ENCODE data around the gene MUCL1. TPM values are rescaled to one million over a fixed set of nuclear protein-coding genes. Genes with fewer than 3 reads are reported as not detected.
"Not testable (repeated sequence)": the region's sequence is repeated elsewhere in the genome, so short reads cannot be mapped to it uniquely, and the experiment has no call there.

Gene MUCL1, protein sequence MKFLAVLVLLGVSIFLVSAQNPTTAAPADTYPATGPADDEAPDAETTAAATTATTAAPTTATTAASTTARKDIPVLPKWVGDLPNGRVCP
- total RNA-seq = not detected

GRCh38 chr12:54853933-54854538, at the start of gene MUCL1:
Gene MUCL1 (plus strand): TSS chr12:54854516. CDS start chr12:54854583, 67 bp downstream.
- DNase-seq = no peak

DNA sequence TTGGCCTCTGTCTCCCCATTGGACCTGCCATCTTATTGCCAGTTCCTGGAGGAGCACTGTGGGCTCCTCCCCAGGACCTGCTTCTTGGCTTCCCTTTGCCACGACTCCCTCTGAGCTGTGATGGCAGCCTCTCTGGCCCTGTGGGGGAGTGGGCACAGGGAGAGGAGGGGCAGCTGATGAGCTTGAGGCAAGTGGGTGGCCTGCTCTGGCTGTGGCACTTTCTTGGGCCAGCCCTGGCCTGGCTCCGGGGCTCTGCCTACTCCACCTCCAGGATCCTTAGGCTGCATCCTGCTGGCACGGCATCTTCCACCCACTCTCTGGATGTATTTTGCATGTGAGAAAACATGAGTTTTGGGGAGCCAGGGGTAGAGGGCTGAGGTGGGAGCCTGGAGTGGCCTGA, 32.6 kb upstream of the MUCL1 start:
- DNase-seq = no peak

DNA sequence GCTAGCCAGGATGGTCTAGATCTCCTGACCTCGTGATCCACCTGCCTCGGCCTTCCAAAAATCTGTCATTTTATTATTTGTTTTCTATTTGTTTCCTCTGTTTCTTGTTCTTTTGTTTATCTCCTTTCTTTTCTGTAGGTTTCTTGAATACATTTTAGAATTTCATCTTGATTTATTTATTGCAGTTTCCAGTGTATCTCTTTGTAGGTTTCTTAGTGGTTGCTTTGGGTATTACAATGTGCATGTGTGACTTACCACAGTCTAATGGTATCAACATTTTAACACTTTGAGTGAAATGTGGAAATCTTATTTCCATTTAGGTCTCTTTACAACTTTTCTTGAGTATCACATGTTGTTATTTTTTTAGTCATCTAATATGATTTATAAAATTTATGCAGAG, 29.9 kb upstream of the MUCL1 start:
- DNase-seq = no peak

DNA sequence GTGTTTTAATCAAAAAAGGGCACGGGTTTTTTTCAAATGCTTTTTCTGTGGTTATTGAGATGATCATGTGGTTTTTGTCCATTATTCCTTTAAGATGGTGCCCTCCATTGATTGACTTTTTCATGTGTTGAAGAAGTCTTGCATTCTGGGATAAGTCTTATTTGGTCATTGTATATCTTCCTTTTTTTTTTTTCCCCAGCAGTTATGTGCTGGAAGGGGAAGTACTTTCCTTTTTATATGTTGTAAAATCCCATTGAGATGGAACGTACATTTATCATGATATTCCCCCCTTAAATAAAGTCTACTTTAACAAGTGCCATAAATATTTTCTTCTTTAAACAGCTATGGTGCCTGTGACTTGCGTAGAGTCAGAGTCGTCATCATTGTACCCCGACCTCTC, 24.8 kb upstream of the MUCL1 start:
- DNase-seq = no peak

DNA sequence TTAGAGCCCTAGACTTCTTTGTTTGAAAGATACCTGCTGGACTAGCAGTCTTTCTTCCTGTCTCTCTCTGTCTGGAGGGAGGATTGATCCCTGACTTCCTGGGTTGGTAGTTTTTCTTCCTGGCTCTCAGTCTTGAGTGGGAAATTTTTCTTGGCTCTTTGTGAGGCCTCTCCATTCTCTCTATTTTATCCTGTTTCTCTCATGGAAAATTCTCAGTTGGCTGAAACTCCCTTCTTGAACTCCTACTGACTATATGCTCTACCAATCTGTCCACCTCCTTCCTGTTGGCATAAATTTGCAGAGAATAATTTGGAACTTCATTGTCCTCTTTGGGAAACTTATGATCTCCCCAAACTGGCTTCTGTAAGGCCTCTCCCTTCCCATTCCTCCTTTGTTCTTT, 24.1 kb upstream of the MUCL1 start:
- DNase-seq = no peak

DNA sequence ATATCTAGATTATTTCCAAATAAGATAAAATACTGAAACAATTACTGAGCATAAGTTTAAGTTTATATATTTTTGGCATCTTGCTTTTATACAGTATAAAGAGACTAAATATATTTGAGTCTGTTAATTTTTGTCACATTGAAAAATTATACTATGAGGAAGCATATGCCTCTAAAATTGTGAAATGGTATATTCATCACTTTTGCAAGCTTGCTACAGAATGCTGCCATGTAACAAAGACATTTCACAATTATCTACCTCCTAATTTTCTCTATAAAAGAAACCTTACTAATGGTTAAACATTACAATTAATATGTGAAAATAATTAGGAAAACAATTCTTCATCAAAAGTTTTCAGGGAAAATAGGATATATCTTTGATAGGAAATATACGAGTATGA, 22.7 kb upstream of the MUCL1 start:
- DNase-seq = no peak

- no peak for DNase-seq
These were observed 14.0 kb upstream of the MUCL1 start for GRCh38 chr12:54840244-54840865.

- no peak for DNase-seq
These were observed 3.1 kb downstream of the MUCL1 start for GRCh38 chr12:54857406-54857805.

DNA sequence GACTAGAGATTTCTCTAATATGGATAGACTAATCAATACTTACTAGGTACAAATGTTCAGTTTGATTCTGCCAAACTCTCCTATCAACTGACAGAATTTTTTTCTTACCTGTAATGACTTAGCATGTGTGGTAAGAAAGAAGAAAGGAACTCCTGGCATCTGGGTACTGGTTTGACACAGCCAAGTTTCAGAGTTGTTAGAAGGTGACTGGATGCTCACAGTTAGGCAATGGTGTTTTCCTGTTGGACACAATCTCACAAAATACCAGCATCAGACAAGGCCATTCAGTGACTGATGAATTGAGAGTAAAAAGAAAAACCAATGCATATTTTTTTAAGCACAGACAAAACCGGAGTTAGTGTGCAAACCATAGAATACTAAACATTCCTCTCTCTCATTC, 4.2 kb downstream of the MUCL1 start:
- DNase-seq = no peak

DNA sequence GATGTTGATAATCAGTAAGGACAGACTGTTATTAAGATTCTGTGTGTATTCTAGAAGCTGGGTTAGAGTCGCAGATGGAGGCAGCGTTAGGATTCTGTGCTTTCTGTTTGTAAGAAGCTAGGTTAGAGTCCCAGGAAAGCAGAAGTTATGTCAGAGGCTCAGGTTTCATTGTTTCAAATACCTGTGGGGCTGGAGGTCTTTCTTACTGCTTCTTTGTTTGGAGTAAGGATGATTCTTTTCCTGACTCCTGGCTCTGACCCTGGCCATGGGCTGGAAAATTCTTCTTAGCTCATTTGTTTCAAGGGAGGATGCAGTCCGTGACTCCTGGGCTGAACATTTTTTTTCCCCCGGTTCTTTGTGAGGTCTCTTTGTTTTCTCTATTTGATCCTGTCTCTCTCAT, 5.2 kb downstream of the MUCL1 start:
- DNase-seq = no peak

GRCh38 chr12:54861927-54862326, 7.6 kb downstream of the MUCL1 start:
- DNase-seq = no peak

GRCh38 chr12:54863948-54864618, 9.8 kb downstream of the MUCL1 start:
- no peak for DNase-seq

DNA sequence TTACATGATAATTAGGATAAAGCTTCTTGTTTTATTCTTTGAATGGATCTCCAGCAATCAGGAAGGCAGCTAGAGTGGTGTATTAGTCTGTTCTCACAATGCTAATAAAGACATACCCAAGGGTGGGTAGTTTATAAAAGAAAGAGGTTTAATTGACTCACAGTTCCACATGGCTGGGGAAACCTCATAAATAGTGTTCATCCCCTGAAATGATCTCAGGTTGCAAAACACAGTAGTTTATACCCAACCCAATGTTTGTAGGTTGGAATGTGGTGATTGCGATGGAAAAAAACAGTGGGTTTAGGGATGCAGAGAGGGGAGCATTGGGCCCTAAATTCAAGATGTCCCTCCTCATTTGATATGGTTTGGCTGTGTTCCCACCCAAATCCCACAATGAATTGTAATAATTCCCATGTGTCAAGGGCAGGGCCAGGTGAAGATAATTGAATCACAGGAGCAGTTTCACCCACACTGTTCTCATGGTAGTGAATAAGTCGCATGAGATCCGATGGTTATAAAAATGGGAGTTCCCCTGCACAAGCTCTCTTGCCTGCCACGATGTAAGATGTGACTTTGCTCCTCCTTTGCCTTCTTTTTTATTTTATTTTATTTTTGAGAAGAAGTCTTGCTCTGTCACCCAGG, 11.5 kb downstream of the MUCL1 start:
- DNase-seq = no peak

GRCh38 chr12:54868690-54869089, 14.4 kb downstream of the MUCL1 start:
- DNase-seq = no peak

DNA sequence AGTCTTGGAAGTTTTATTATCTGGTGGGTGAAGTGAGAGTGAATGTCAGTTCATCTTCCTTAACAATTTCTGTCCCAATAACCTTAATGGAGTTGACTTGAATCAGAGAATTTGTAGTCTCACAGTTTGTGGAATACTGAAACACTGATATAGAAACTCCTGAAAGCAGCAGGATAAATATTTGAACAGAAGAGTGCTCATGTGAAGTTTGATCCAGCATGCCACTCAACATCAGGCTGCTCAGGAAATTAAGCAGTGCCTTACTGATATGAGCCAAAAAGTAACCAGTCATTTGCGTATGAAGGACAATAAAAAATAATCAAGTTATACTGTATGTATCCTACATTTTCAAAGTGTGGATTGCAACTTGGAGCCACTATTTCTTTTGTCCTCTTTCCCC, 15.7 kb downstream of the MUCL1 start:
- DNase-seq = no peak

DNA sequence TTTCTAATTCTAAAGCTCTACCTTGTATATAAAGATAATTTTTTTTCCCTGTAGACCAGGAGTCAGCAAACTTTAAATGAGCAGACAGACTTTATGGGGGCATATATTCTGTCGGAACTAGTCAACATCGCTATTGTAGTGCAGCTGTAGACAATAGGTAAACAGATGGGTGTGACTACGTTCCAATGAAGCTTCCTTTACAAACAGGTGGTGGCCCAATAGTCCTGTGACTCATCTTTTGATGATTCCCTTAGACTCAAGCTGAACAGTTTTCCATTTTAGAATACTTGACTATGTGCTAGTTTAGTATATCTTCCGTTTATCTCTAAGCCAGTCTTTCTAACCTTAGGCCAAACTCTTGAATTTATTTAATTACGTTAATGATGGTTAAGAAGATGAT, 16.3 kb downstream of the MUCL1 start:
- DNase-seq = no peak

GRCh38 chr12:54879150-54879549, 24.8 kb downstream of the MUCL1 start:
- no peak for DNase-seq

DNA sequence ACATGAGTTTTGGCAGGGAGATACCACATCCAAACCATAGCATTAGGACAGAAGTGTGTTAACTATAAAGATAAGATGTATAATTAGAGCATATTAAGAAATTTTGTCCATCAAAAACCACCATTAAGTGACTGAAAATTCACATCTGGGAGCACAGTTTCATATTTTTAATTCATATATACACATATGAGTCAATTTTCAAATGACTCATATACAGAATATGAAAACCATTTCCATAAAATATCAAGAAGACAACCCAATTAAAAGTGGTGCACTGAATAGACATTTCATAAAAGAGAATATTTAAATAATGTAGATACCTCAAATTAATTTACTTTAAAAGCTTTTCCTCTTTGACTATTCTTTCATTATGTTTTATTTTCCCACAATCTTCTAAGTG, 25.3 kb downstream of the MUCL1 start:
- DNase-seq = no peak

DNA sequence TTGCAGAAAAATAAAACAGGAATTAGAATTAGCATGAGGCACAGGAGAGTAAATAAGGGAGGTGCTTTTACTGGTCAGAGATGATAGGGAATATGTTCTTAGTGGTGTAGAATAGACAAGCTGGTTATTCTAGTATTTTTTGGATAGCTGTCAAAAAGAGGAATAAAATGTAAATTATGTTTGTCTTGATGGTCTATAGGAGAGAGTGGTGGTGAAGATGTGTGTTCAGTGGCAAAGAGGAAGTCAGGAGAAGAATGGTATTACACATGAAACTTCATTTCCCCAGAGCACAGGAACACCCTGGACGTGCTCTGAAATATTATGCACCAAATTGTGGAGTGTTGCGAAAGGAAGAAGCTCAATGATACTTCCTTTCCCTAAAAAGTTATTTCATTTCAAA, 27.8 kb downstream of the MUCL1 start:
- DNase-seq = no peak

DNA sequence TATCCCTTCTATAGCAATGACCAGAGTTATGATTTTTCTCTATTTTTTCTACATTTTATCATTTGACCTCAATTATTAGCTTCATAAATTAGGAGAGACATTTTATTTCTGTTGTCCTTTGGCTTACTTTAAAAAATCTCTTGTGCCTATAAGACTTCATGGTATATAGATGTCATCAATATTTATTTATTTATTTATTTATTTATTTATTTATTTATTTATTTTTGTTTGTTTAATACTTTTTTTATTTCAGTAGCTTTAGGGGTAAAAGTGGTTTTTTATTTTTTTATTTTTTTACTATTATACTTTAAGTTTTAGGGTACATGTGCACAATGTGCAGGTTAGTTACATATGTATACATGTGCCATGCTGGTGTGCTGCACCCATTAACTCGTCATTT, 28.3 kb downstream of the MUCL1 start:
- DNase-seq = not testable (repeated sequence)

DNA sequence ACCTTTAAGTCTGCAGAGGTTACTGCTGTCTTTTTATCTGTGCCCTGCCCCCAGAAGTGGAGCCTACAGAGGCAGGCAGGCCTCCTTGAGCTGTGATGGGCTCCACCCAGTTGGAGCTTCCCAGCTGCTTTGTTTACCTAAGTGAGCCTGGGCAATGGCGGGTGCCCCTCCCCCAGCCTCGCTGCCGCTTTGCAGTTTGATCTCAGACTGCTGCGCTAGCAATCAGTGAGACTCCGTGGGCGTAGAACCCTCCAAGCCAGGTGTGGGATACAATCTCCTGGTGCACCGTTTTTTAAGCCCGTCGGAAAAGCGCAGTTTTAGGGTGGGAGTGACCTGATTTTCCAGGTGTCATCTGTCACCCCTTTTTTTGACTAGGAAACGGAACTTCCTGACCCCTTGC, 34.1 kb downstream of the MUCL1 start:
- DNase-seq = not testable (repeated sequence)

DNA sequence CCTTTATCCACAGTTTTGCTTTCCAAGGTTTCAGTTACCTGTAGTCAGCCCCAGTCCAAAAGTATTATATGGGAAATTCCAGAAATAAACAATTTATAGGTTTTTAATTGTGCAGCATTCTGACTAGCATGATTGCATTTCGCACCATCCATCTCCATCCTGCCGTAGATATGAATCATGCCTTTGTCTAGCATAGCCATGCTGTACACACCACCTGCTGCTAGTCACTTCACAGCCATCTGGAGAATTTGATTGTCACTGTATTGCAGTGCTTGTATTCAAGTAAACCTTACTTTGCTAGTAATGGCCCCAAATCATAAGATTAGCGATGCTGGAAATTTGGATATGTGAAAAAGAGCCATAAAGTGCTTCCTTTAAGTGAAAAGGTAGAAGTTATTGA, 36.0 kb downstream of the MUCL1 start:
- DNase-seq = no peak

DNA sequence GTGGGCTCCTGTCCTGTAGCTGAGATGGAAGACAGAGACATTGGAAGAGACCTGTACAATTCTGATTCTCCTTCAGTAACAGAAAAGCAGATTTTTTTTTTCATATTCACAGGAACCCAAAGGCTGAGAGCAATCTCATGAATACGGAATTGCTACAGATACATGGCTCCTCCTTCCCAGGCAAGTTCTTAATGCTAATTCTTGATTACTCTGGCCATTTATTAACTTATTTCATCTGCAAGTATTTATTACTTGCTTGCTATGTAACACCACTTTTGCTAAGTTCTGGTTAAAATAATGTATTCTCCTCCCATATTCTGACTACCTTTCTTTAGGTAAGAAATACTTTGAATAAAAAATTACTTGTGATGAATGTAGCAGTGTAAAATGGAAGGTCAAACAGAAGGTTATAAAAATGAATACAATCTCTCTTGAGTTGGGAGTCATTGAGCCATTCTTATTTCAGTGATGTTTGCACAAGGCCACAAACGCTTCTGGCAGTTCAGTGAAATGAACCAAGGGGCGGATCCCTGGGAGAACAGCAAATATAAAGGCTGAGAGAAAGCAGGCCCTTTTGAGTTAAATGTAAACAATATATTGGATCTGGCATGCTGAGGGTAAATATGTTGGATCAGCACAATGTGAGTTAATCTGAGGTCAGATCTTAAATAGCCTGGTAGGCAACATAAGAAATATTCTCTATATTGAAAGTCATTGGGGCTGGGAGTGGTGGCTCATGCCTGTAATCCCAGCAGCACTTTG, 37.6 kb downstream of the MUCL1 start:
- no peak for DNase-seq

All from occipital lobe (tissue), 2 donors.